CD4-positive, alpha-beta T cell treated with Interleukin-15 for 4 hours (primary cell): ENCODE data around the gene ETV1.

Experiments used
- DNase-seq: peaks from one replicate; pipeline ENCODE4 v3.0.0-alpha.2; 2020; ENCODE audit warnings: low spot score

The ETV1 gene

GRCh38 chr7:13879143-13879542 lies 110.3 kb downstream of the ETV1 start:
- DNase-seq: no peak

GRCh38 chr7:13878154-13878553 lies 111.3 kb downstream of the ETV1 start:
- no peak for DNase-seq

GRCh38 chr7:13875496-13876074 lies 113.9 kb downstream of the ETV1 start:
- DNase-seq: no peak

- DNase-seq: no peak
Measured at GRCh38 chr7:13874783-13875182, 114.7 kb downstream of the ETV1 start.

GRCh38 chr7:13872709-13873108 lies 116.8 kb downstream of the ETV1 start:
- no peak for DNase-seq

- no peak for DNase-seq
Measured at GRCh38 chr7:13871008-13871407, 118.5 kb downstream of the ETV1 start.

- no peak for DNase-seq
Measured at GRCh38 chr7:13860734-13861133, 128.7 kb downstream of the ETV1 start.

- no peak for DNase-seq
Measured at GRCh38 chr7:13856012-13856411, 133.5 kb downstream of the ETV1 start.

- no peak for DNase-seq
Measured at GRCh38 chr7:13852281-13852968, 137.0 kb downstream of the ETV1 start.

- no peak for DNase-seq
Measured at GRCh38 chr7:13851736-13852135, 137.7 kb downstream of the ETV1 start.

GRCh38 chr7:13850185-13850752 lies 139.2 kb downstream of the ETV1 start:
- DNase-seq: peak; percentile 79

- DNase-seq: no peak
Measured at GRCh38 chr7:13849163-13849892, 140.1 kb downstream of the ETV1 start.

GRCh38 chr7:13848681-13849131 lies 140.8 kb downstream of the ETV1 start:
- no peak for DNase-seq

- no peak for DNase-seq
Measured at GRCh38 chr7:13846386-13846785, 143.1 kb downstream of the ETV1 start.

GRCh38 chr7:13845601-13846000 lies 143.9 kb downstream of the ETV1 start:
- no peak for DNase-seq

GRCh38 chr7:13844954-13845353 lies 144.5 kb downstream of the ETV1 start:
- no peak for DNase-seq

GRCh38 chr7:13841284-13841683 lies 148.2 kb downstream of the ETV1 start:
- DNase-seq: no peak
